ENCODE data around the gene GDF11. TPM values are rescaled to one million over a fixed set of nuclear protein-coding genes. Genes with fewer than 3 reads are reported as not detected.
A peak's percentile ranks its signal among the peaks of the same experiment; 100 is the strongest.

GDF11 gene
- total and polyA plus RNA-seq, 2 of the 8 experiments (the other 6 are each of a cell fraction or from before 2014, with no cell fraction given) = 12.1 to 15.1 TPM

GRCh38 chr12:55703288-55703687 lies 39.6 kb upstream of the GDF11 start:
- peaks cover 0 to 32% of the 10 kb centered on the region in 2 experiments; a peak in 2 of 4 replicates for H3K79me2 ChIP-seq (ENCODE audit: control insufficient read depth in 1 of 2, insufficient read depth in 2 of 2, low read length in 2 of 2)
- H3K27me3 ChIP-seq (replicated peaks in 1 of 4; ENCODE audit: control insufficient read depth in 3 of 4, extremely low read depth in 1 of 4, insufficient read depth in 3 of 4, low read length in 3 of 4) = peaks cover 0 to 3% (median 0%) of the 10 kb centered on the region in 4 experiments; a peak in 3 of 7 replicates
- H4K5ac ChIP-seq (ENCODE audit: insufficient read length, low read depth, low read length) = no peak overlapping the region
- no peak overlapping the region for H2AFZ ChIP-seq (ENCODE audit: low read length)
- FAIRE-seq = no peak
- WGBS, 2 experiments (ENCODE audit: extremely low coverage in 1 of 2, insufficient coverage in 1 of 2, insufficient read length in 1 of 2, insufficient replicate concordance in 2 of 2, low coverage in 1 of 2, low lambda C conversion rate in 2 of 2, missing lambda C conversion rate in 1 of 2) = 91% methylated on average over 2 of the region's 2 CpGs; no CpG with 5 or more reads in 1 of the 2 experiments
- H4K8ac ChIP-seq (ENCODE audit: extremely low read depth, insufficient read depth, low read length) = no peak overlapping the region
- H2BK15ac ChIP-seq (ENCODE audit: low read length) = no peak overlapping the region
- H3K18ac ChIP-seq (ENCODE audit: extremely low read depth, low read length) = no peak overlapping the region
- peaks cover 11% of the 10 kb centered on the region; the same call in 1 of the 2 replicates for H3K23me2 ChIP-seq (ENCODE audit: low read depth, low read length)
- H3K56ac ChIP-seq (replicated peaks; ENCODE audit: insufficient read length, low read depth, low read length) = no peak overlapping the region
- no peak overlapping the region for H2BK120ac ChIP-seq (replicated peaks; ENCODE audit: low read depth, low read length)
- peaks cover 0 to 3% (median 1%) of the 10 kb centered on the region in 4 experiments; a peak in 2 of 8 replicates for H3K36me3 ChIP-seq (ENCODE audit: control insufficient read depth in 2 of 4, insufficient read depth in 4 of 4, low read length in 3 of 4)
- H3K9me3 ChIP-seq (ENCODE audit: insufficient read depth in 2 of 2, low read depth in 1 of 2, low read length in 1 of 2) = no peaks in the 10 kb centered on the region
- peaks cover 14% of the 10 kb centered on the region; the same call in 1 of the 2 replicates for H3K79me1 ChIP-seq (ENCODE audit: low read depth, low read length)
- no peak overlapping the region for H3K23ac ChIP-seq (ENCODE audit: insufficient read length)
- H3K4ac ChIP-seq (replicated peaks; ENCODE audit: insufficient read length, low read depth, low read length) = no peak overlapping the region
- H4K91ac ChIP-seq (replicated peaks; ENCODE audit: insufficient read length, low read length) = no peak overlapping the region
- H2BK12ac ChIP-seq (ENCODE audit: low read depth, low read length) = no peak overlapping the region
- H3K4me2 ChIP-seq (ENCODE audit: insufficient read depth in 1 of 2, low read depth in 2 of 2, low read length in 2 of 2) = no peak overlapping the region
- H3K9ac ChIP-seq (replicated peaks in 1 of 4; ENCODE audit: extremely low read depth in 1 of 4, low read depth in 3 of 4, low read length in 3 of 4) = no peak overlapping the region
- H4K20me1 ChIP-seq (replicated peaks in 1 of 2; ENCODE audit: control insufficient read depth in 1 of 2, insufficient read depth in 2 of 2, low read length in 2 of 2) = peaks cover 0 to 16% of the 10 kb centered on the region in 2 experiments
- H3K4me1 ChIP-seq (replicated peaks in 1 of 4; ENCODE audit: control insufficient read depth in 3 of 4, insufficient read depth in 4 of 4, low read length in 3 of 4) = peaks cover 0 to 13% (median 6%) of the 10 kb centered on the region in 4 experiments; a peak in 5 of 7 replicates
- H3K4me3 ChIP-seq (ENCODE audit: extremely low read depth in 1 of 4, insufficient read depth in 2 of 4, low read depth in 3 of 4, low read length in 4 of 4) = no peak overlapping the region
- no peak overlapping the region for H2BK20ac ChIP-seq (ENCODE audit: low read length)
- CTCF ChIA-PET (ENCODE audit: partially characterized antibody) = interaction anchor here (0.6 to 5.1 kb wide), 8 partner anchors 11 to 47 kb away, joined by 3 to 38 read pairs (median 3); partner anchors contain the start of gene RDH5
- no peak for DNase-seq (ENCODE audit: low read depth in 1 of 2, low spot score in 2 of 2)
- H2BK5ac ChIP-seq (ENCODE audit: low read depth, low read length) = 0 out of 2 replicates have a peak overlapping the region, but pooled peaks have one; percentile 16
- no peak overlapping the region for H3K14ac ChIP-seq (ENCODE audit: insufficient read length)
- POLR2A ChIA-PET (ENCODE audit: partially characterized antibody) = no interaction called here
- H3K27ac ChIP-seq (ENCODE audit: low read depth, low read length) = no peak overlapping the region
- 0 out of 2 replicates have a peak overlapping the region, but pooled peaks have one; percentile 39 for H2AK5ac ChIP-seq (ENCODE audit: low read depth, low read length)
- TF ChIP-seq RXRA (IDR thresholded peaks at IDR 0.05; ENCODE audit: insufficient read depth, low read depth, low read length) (no peak), EZH2 (IDR thresholded peaks at IDR 0.05; ENCODE audit: low read depth, low read length, severe bottlenecking) (no peak), HDAC2 (IDR thresholded peaks at IDR 0.05; ENCODE audit: borderline replicate concordance in 1 of 2, low read depth in 2 of 2, low read length in 2 of 2) (no peak), ATF2 (IDR thresholded peaks at IDR 0.05; ENCODE audit: low read length) (no peak), SIN3A (conservative IDR thresholded peaks at IDR 0.05 in 1 of 2, IDR thresholded peaks at IDR 0.05 in 1 of 2; ENCODE audit: low read depth in 1 of 2, low read length in 2 of 2) (no peak), BRCA1 (IDR thresholded peaks at IDR 0.05; ENCODE audit: low read depth, low read length) (no peak), CBX5 (IDR thresholded peaks at IDR 0.05; ENCODE audit: low read depth, low read length) (no peak), JUND (IDR thresholded peaks at IDR 0.05; ENCODE audit: low read length) (no peak), NANOG (IDR thresholded peaks at IDR 0.05; ENCODE audit: insufficient read depth, low read depth, low read length, poor library complexity, severe bottlenecking) (no peak), SIRT6 (IDR thresholded peaks at IDR 0.05; ENCODE audit: low read length) (no peak)
- TF ChIP-seq, protein P1, sequence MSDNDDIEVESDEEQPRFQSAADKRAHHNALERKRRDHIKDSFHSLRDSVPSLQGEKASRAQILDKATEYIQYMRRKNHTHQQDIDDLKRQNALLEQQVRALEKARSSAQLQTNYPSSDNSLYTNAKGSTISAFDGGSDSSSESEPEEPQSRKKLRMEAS (IDR thresholded peaks at IDR 0.05) = no peak

Measured in H1 (cell line).